GM23338 (cell line): ENCODE measurements around the gene TAS2R40. TPM values are rescaled to one million over a fixed set of nuclear protein-coding genes. Genes with fewer than 3 reads are reported as not detected.

Experiments
- ATAC-seq: fragments of 200-7000 bp; cut with Tn5 transposase; 3 replicates; pipeline ENCODE4 v1.9.1; 2020
- DNase-seq: peaks from one replicate; pipeline ENCODE4 v3.0.0-alpha.2; 2015; ENCODE audit warnings: low spot score
- H2AFZ ChIP-seq: fragments of 200-600 bp; sonication (generic); 2 replicates; pipeline ENCODE4 v1.8.0; 2016; ENCODE audit warnings: antibody characterized with exemption, mild to moderate bottlenecking, moderate library complexity
- H3F3A ChIP-seq: fragments of 200-600 bp; sonication (generic); replicated peaks from 2 replicates; pipeline ENCODE4 v1.8.0; 2017; ENCODE audit warnings: antibody characterized with exemption, mixed run types, low read depth
- H3K27ac ChIP-seq: fragments of 200-600 bp; sonication (generic); 2 replicates; pipeline ENCODE4 v1.6.1; 2016; ENCODE audit warnings: low read depth
- H3K27me3 ChIP-seq: fragments of 200-600 bp; sonication (generic); 2 replicates; pipeline ENCODE4 v1.8.0; 2016; ENCODE audit warnings: mild to moderate bottlenecking, mixed run types, moderate library complexity; ENCODE audit not compliant: insufficient read depth
- H3K36me3 ChIP-seq: fragments of 200-600 bp; sonication (generic); 2 replicates; pipeline ENCODE4 v1.8.0; 2016; ENCODE audit warnings: mild to moderate bottlenecking; ENCODE audit not compliant: insufficient read depth
- H3K4me1 ChIP-seq: fragments of 200-600 bp; sonication (generic); 2 replicates; pipeline ENCODE4 v1.8.0; 2016; ENCODE audit warnings: mild to moderate bottlenecking, moderate library complexity; ENCODE audit not compliant: insufficient read depth
- H3K4me2 ChIP-seq: fragments of 200-600 bp; sonication (generic); 2 replicates; pipeline ENCODE4 v1.7.1; 2017; ENCODE audit warnings: mixed run types
- H3K4me3 ChIP-seq: fragments of 200-600 bp; sonication (generic); 2 replicates; pipeline ENCODE4 v1.6.1; 2016; ENCODE audit warnings: mixed run types
- H3K79me2 ChIP-seq: fragments of 200-600 bp; sonication (generic); replicated peaks from 2 replicates; pipeline ENCODE4 v1.8.0; 2017; ENCODE audit warnings: mild to moderate bottlenecking; ENCODE audit not compliant: insufficient read depth
- H3K9me2 ChIP-seq: fragments of 200-600 bp; sonication (generic); 2 replicates; pipeline ENCODE4 v1.8.0; 2017; ENCODE audit not compliant: insufficient read depth
- H4K20me1 ChIP-seq: fragments of 200-600 bp; sonication (generic); replicated peaks from 2 replicates; pipeline ENCODE4 v1.8.0; 2017; ENCODE audit warnings: mild to moderate bottlenecking; ENCODE audit not compliant: insufficient read depth
- H3K27ac Mint-ChIP-seq: 2 replicates; pipeline ENCODE4 v1.8.0; 2020; ENCODE audit warnings: inconsistent platforms, mild to moderate bottlenecking, moderate library complexity, mixed read lengths
- H3K27me3 Mint-ChIP-seq: 3 replicates; pipeline ENCODE4 v1.8.0; 2022; ENCODE audit warnings: low read depth, mild to moderate bottlenecking, moderate library complexity, mixed read lengths, inconsistent platforms; ENCODE audit not compliant: insufficient read depth, poor library complexity
- H3K36me3 Mint-ChIP-seq: 3 replicates; pipeline ENCODE4 v1.8.0; 2021; ENCODE audit warnings: low read depth, mild to moderate bottlenecking, inconsistent platforms, moderate library complexity, mixed read lengths
- H3K4me1 Mint-ChIP-seq: 3 replicates; pipeline ENCODE4 v1.8.0; 2020; ENCODE audit warnings: mild to moderate bottlenecking, inconsistent platforms, mixed read lengths
- H3K4me3 Mint-ChIP-seq: 3 replicates; pipeline ENCODE4 v1.8.0; 2021; ENCODE audit warnings: moderate library complexity, mild to moderate bottlenecking, inconsistent platforms, mixed read lengths
- H3K9me3 Mint-ChIP-seq: 3 replicates; pipeline ENCODE4 v1.8.0; 2020; ENCODE audit warnings: moderate library complexity, mild to moderate bottlenecking, inconsistent platforms, mixed read lengths
- EZH2 ChIP-seq: fragments of 200-600 bp; sonication (generic); IDR thresholded peaks from one replicate; pipeline ENCODE4 v1.8.0; 2017; ENCODE audit warnings: antibody characterized with exemption, mild to moderate bottlenecking, low read depth; ENCODE audit not compliant: unreplicated experiment
- EZH2phosphoT487 ChIP-seq: fragments of 200-600 bp; sonication (generic); IDR thresholded peaks from one replicate; pipeline ENCODE4 v1.8.1; 2018; ENCODE audit warnings: antibody characterized with exemption; ENCODE audit not compliant: unreplicated experiment
- JUNB ChIP-seq: IDR thresholded peaks from one replicate; pipeline ENCODE4 v1.6.1; 2016; ENCODE audit warnings: antibody characterized with exemption; ENCODE audit not compliant: unreplicated experiment
- STAT1 ChIP-seq: IDR thresholded peaks from one replicate; pipeline ENCODE4 v1.6.1; 2016; ENCODE audit warnings: antibody characterized with exemption; ENCODE audit not compliant: unreplicated experiment
- ZNF114 ChIP-seq: fragments of 250-450 bp; sonication (Bioruptor Pico); IDR thresholded peaks from 2 replicates; pipeline ENCODE4 v1.5.0; 2020; ENCODE audit warnings: mild to moderate bottlenecking, moderate library complexity
- ZNF331 ChIP-seq: fragments of 250-450 bp; sonication (Bioruptor Pico); IDR thresholded peaks from 2 replicates; pipeline ENCODE4 v1.5.0; 2020; ENCODE audit warnings: low read depth, mild to moderate bottlenecking, moderate library complexity
- polyA plus RNA-seq: library from polyadenylated mRNA; unstranded; fragments of >200 nt; fragmentation: Nextera tagmentation; extraction: Ambion mirVana; gene quantifications from 2 replicates; pipeline ENCODE4 v1.2.1, GENCODE V29; 2016
- total RNA-seq: library from RNA; depleted of rRNA; stranded (reverse); fragments of >200 nt; shearing (Covaris generic); gene quantifications from 2 replicates; pipeline ENCODE4 v1.2.3, GENCODE V29; 2014
- TF ChIP-seq, protein P1 (sequence below): fragments of 250-450 bp; sonication (Bioruptor Pico); IDR thresholded peaks from 2 replicates; pipeline ENCODE4 v1.5.0; 2020; ENCODE audit warnings: mild to moderate bottlenecking, moderate library complexity

TAS2R40 gene
- total and polyA plus RNA-seq, 2 experiments from 2014 or later = not detected

DNA sequence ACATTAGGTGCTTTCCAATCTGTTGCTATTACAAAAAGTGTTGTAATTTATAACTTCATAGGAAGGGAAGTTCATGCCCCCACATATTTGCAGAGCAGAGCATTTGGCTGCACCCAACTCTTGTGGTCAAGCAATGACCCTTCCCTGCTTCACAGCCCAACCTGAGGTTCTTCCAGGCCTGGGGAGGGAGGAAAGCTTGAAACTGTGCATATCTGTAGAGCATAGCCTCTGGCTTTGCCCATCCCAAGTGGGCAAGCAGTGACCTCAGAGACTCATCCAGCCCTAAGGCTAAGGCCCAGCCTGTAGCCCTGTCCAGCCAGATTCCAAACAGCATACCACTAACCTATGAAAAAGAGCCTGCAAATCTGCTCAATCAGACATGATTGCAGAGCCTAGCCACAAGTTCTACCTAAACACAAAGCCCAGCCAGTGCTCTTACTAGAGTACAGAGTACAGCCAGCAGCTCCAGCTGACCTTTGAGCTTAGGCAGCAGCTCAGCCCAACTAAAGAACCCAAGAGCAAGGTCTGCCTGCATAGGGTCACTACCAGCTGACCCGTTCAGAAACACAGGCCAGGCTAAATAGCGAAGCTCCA is 27.0 kb downstream of the TAS2R40 start (continued):
- TF ChIP-seq EZH2phosphoT487 (no peak), ZNF331 (no peak)

DNA sequence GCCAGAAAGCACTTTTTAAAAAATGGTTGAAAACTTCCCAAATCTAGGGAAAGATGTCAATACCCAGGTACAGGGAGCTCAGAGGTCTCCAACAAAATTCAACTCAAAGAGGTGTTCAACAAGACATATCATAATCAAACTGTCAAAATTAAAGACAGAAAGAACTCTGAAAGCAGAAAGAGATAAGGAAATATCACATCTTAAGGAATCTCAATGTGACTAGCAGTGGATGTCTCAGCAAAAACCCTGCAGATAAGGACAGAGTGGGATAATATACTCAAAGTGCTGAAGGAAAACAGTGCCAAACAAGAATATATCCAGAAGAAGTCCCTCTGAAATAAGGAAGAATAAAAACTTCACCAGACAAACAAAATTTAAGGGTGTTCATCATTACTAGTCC is 28.4 kb downstream of the TAS2R40 start:
- Histone ChIP-seq H3K27ac (no peak overlapping the region), H3F3A (no peaks in the 10 kb centered on the region), H3K79me2 (no peaks in the 10 kb centered on the region), H3K9me2 (no peaks in the 10 kb centered on the region), H3K4me1 (no peaks in the 10 kb centered on the region), H3K27me3 (no peaks in the 10 kb centered on the region), H2AFZ (no peak overlapping the region), H3K4me2 (no peak overlapping the region), H3K36me3 (no peaks in the 10 kb centered on the region), H4K20me1 (no peaks in the 10 kb centered on the region), H3K4me3 (no peak overlapping the region)
- no peaks in the 10 kb centered on the region for H3K4me1 Mint-ChIP-seq
- DNase-seq = no peak
- no peak for ATAC-seq
- no peaks in the 10 kb centered on the region for H3K9me3 Mint-ChIP-seq
- TF ChIP-seq JUNB (no peak), STAT1 (no peak), EZH2 (no peak), ZNF114 (no peak)
- TF ChIP-seq, protein P1, sequence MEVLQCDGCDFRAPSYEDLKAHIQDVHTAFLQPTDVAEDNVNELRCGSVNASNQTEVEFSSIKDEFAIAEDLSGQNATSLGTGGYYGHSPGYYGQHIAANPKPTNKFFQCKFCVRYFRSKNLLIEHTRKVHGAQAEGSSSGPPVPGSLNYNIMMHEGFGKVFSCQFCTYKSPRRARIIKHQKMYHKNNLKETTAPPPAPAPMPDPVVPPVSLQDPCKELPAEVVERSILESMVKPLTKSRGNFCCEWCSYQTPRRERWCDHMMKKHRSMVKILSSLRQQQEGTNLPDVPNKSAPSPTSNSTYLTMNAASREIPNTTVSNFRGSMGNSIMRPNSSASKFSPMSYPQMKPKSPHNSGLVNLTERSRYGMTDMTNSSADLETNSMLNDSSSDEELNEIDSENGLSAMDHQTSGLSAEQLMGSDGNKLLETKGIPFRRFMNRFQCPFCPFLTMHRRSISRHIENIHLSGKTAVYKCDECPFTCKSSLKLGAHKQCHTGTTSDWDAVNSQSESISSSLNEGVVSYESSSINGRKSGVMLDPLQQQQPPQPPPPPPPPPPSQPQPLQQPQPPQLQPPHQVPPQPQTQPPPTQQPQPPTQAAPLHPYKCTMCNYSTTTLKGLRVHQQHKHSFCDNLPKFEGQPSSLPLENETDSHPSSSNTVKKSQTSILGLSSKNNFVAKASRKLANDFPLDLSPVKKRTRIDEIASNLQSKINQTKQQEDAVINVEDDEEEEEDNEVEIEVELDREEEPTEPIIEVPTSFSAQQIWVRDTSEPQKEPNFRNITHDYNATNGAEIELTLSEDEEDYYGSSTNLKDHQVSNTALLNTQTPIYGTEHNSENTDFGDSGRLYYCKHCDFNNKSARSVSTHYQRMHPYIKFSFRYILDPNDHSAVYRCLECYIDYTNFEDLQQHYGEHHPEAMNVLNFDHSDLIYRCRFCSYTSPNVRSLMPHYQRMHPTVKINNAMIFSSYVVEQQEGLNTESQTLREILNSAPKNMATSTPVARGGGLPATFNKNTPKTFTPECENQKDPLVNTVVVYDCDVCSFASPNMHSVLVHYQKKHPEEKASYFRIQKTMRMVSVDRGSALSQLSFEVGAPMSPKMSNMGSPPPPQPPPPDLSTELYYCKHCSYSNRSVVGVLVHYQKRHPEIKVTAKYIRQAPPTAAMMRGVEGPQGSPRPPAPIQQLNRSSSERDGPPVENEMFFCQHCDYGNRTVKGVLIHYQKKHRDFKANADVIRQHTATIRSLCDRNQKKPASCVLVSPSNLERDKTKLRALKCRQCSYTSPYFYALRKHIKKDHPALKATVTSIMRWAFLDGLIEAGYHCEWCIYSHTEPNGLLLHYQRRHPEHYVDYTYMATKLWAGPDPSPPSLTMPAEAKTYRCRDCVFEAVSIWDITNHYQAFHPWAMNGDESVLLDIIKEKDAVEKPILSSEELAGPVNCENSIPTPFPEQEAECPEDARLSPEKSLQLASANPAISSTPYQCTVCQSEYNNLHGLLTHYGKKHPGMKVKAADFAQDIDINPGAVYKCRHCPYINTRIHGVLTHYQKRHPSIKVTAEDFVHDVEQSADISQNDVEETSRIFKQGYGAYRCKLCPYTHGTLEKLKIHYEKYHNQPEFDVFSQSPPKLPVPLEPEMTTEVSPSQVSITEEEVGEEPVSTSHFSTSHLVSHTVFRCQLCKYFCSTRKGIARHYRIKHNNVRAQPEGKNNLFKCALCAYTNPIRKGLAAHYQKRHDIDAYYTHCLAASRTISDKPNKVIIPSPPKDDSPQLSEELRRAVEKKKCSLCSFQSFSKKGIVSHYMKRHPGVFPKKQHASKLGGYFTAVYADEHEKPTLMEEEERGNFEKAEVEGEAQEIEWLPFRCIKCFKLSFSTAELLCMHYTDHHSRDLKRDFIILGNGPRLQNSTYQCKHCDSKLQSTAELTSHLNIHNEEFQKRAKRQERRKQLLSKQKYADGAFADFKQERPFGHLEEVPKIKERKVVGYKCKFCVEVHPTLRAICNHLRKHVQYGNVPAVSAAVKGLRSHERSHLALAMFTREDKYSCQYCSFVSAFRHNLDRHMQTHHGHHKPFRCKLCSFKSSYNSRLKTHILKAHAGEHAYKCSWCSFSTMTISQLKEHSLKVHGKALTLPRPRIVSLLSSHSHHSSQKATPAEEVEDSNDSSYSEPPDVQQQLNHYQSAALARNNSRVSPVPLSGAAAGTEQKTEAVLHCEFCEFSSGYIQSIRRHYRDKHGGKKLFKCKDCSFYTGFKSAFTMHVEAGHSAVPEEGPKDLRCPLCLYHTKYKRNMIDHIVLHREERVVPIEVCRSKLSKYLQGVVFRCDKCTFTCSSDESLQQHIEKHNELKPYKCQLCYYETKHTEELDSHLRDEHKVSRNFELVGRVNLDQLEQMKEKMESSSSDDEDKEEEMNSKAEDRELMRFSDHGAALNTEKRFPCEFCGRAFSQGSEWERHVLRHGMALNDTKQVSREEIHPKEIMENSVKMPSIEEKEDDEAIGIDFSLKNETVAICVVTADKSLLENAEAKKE (CRISPR knock-in tag) = no peak
- H3K4me3 Mint-ChIP-seq = no peak overlapping the region
- no peak overlapping the region for H3K27ac Mint-ChIP-seq
- no peaks in the 10 kb centered on the region for H3K36me3 Mint-ChIP-seq
- no peaks in the 10 kb centered on the region for H3K27me3 Mint-ChIP-seq
